Esophagus muscularis mucosa (tissue), 3 donors: Measurements from ENCODE around the gene SLC25A29.
A peak's percentile ranks its signal among the peaks of the same experiment; 100 is the strongest.

Source experiments
- CTCF ChIP-seq, 3 experiments: fragments of 200-600 bp in 2 of 3; fragments of 450-650 bp in 1 of 3; sonication (generic) in 2 of 3; IDR thresholded peaks; one replicate each; pipeline ENCODE4 v1.5.1; 2017 to 2019; ENCODE audit warnings: antibody characterized with exemption in 3 of 3, mild to moderate bottlenecking in 2 of 3, moderate library complexity in 1 of 3
- POLR2A ChIP-seq: fragments of 450-650 bp; IDR thresholded peaks from one replicate; pipeline ENCODE4 v1.6.1; 2017; ENCODE audit warnings: antibody characterized with exemption, moderate library complexity, mild to moderate bottlenecking, low read depth

- TF ChIP-seq POLR2A = no peak
- TF ChIP-seq CTCF (IDR thresholded peaks at IDR 0.05) = peak in 1 of 3 experiments; percentile 9
Measured at GRCh38 chr14:100304825-100305323, 1.4 kb downstream of the SLC25A29 start.
